HepG2 (cell line): ENCODE measurements around the gene GABBR2. TPM values are rescaled to one million over a fixed set of nuclear protein-coding genes. Genes with fewer than 3 reads are reported as not detected.

Experiments
- ATAC-seq: fragments of 200-7000 bp; cut with Tn5 transposase; 3 replicates; pipeline ENCODE4 v1.9.1; 2020; ENCODE audit warnings: mild to moderate bottlenecking, moderate library complexity
- BruUV-seq: library from RNA; stranded (reverse); fragments of 400-500 nt; replicated peaks from 2 replicates; lab custom pipeline; 2021; lab: Mats Ljungman, UMichigan
- CTCF ChIA-PET: fragments of 300-600 bp; formaldehyde crosslinking; extraction: SDS; loops from one replicate; lab custom pipeline; 2021; ENCODE audit warnings: low total read pairs, inconsistent platforms, low intra/inter-chr PET ratio; lab: Yijun Ruan, JAX
- POLR2A ChIA-PET: fragments of 350-600 bp; sonication (Branson Sonifier 250); formaldehyde crosslinking; loops from one replicate; lab custom pipeline; 2020; ENCODE audit warnings: antibody characterized with exemption, inconsistent platforms; lab: Yijun Ruan, JAX
- DNase-seq: peaks from one replicate; pipeline ENCODE4 v3.0.0-alpha.2; 2015; ENCODE audit warnings: low spot score
- FAIRE-seq: peaks from 3 replicates; lab custom pipeline; 2011; peaks lifted over from hg19 to GRCh38; lab: Jason Lieb, UNC
- H2AFZ ChIP-seq: one replicate; pipeline ENCODE4 v1.6.1; 2011; ENCODE audit warnings: low read length, inconsistent platforms
- H3K27ac ChIP-seq: fragments of 300-600 bp; 3 replicates; pipeline ENCODE4 v1.8.0; 2011; ENCODE audit warnings: mixed run types, mild to moderate bottlenecking, mixed read lengths, low read length, inconsistent platforms; ENCODE audit not compliant: insufficient read depth; ENCODE audit errors: extremely low read length
- H3K27me3 ChIP-seq, 2 experiments: fragments of 200-600 bp in 1 of 2; 2 replicates in 1 of 2; 3 replicates in 1 of 2; pipeline versions ENCODE4 v1.6.0 to v1.8.0; 2011; ENCODE audit warnings: low read length in 2 of 2, mild to moderate bottlenecking in 2 of 2, moderate library complexity in 2 of 2, inconsistent platforms in 1 of 2; ENCODE audit not compliant: insufficient read depth in 2 of 2, control insufficient read depth in 1 of 2
- H3K36me3 ChIP-seq, 2 experiments: fragments of 200-600 bp in 1 of 2; replicated peaks in 1 of 2; 2 replicates in 1 of 2; 3 replicates in 1 of 2; pipeline versions ENCODE4 v1.5.1 to v1.8.0; 2011; ENCODE audit warnings: low read length in 2 of 2, inconsistent platforms in 1 of 2; ENCODE audit not compliant: insufficient read depth in 2 of 2, control insufficient read depth in 1 of 2
- H3K4me1 ChIP-seq: 2 replicates; pipeline ENCODE4 v1.5.1; 2012; ENCODE audit warnings: low read length, inconsistent platforms; ENCODE audit not compliant: insufficient read depth
- H3K4me2 ChIP-seq: 2 replicates; pipeline ENCODE4 v1.6.0; 2011; ENCODE audit warnings: low read depth, low read length, inconsistent platforms
- H3K4me3 ChIP-seq, 3 experiments: fragments of 200-600 bp in 1 of 3; sonication (generic), shearing (Covaris generic) in 1 of 3; replicated peaks in 1 of 3; 2 replicates each; pipeline ENCODE4 v1.5.1; 2011 to 2016; ENCODE audit warnings: low read length in 3 of 3, inconsistent platforms in 2 of 3, low read depth in 2 of 3, mild to moderate bottlenecking in 2 of 3, control low read depth in 1 of 3, mixed read lengths in 1 of 3; ENCODE audit not compliant: insufficient read depth in 1 of 3
- H3K79me2 ChIP-seq: one replicate; pipeline ENCODE4 v1.6.1; 2011; ENCODE audit warnings: low read length, inconsistent platforms; ENCODE audit not compliant: insufficient read depth
- H3K9ac ChIP-seq: 2 replicates; pipeline ENCODE4 v1.6.0; 2011; ENCODE audit warnings: mild to moderate bottlenecking, low read depth, low read length, inconsistent platforms; ENCODE audit not compliant: insufficient read depth
- H3K9me3 ChIP-seq: 2 replicates; pipeline ENCODE4 v1.5.1; 2012; ENCODE audit warnings: mild to moderate bottlenecking, low read length
- H4K20me1 ChIP-seq: 2 replicates; pipeline ENCODE4 v1.6.0; 2011; ENCODE audit warnings: inconsistent platforms, mild to moderate bottlenecking, low read length, moderate library complexity; ENCODE audit not compliant: insufficient read depth
- AGO2 ChIP-seq: fragments of 200-400 bp; formaldehyde crosslinking; optimal IDR thresholded peaks from 2 replicates; pipeline ENCODE3; 2017; ENCODE audit warnings: mild to moderate bottlenecking, low read depth, low read length, moderate library complexity
- ARID5B ChIP-seq: IDR thresholded peaks from 2 replicates; pipeline ENCODE4 v1.4.0; 2020; ENCODE audit warnings: mild to moderate bottlenecking, missing genetic modification reagents
- KLF16 ChIP-seq, 2 experiments: sonication (generic) in 1 of 2; formaldehyde crosslinking in 1 of 2; IDR thresholded peaks; 2 replicates each; pipeline versions ENCODE4 v1.6.1 to v1.8.0; 2016 to 2023; ENCODE audit warnings: missing genetic modification reagents in 2 of 2, missing compliant biosample characterization in 1 of 2
- MLLT10 ChIP-seq: sonication (generic); formaldehyde crosslinking; IDR thresholded peaks from 2 replicates; pipeline ENCODE4 v1.4.0; 2020; ENCODE audit warnings: missing genetic modification reagents
- ZNF180 ChIP-seq: sonication (generic); formaldehyde crosslinking; IDR thresholded peaks from 2 replicates; pipeline ENCODE4 v1.4.0; 2020; ENCODE audit warnings: low read depth, missing genetic modification reagents, borderline replicate concordance
- ZNF609 ChIP-seq: sonication (generic); formaldehyde crosslinking; IDR thresholded peaks from 2 replicates; pipeline ENCODE4 v1.4.0; 2020; ENCODE audit warnings: mild to moderate bottlenecking, missing genetic modification reagents, borderline replicate concordance
- WGBS: methylation state at CpG from one replicate; pipeline ENCODE4 v1.1.6; 2017; ENCODE audit warnings: low lambda C conversion rate; 5-methylcytosine and 5-hydroxymethylcytosine counted together
- in situ Hi-C: cut with HindIII; loops from 2 replicates; pipeline ENCODE4 v1.10.0; 2017; ENCODE audit warnings: low pct_unique_long_range_greater_than_20kb; ENCODE audit not compliant: extremely low pct_ligation_motif_present
- intact Hi-C: fragments of 100-400 bp; cut with micrococcal nuclease; formaldehyde crosslinking; loops from one replicate; pipeline ENCODE4 v1.10.0; 2022; ENCODE audit not compliant: unreplicated experiment
- polyA plus RNA-seq, 8 experiments: library from polyadenylated mRNA; depleted of rRNA in 3 of 8; stranded (reverse) in 7 of 8; unstranded in 1 of 8; fragments of >200 nt; fragmentation: Illumina TruSeq in 4 of 8; extraction: Trizol in 4 of 8; gene quantifications; 2 replicates each; pipeline versions ENCODE4 v1.2.1 to v1.2.3, GENCODE V29; 2011 to 2016; ENCODE audit warnings: low read depth in 4 of 8, missing spikeins in 1 of 8, mixed read lengths in 1 of 8; ENCODE audit not compliant: insufficient read depth in 1 of 8
- total RNA-seq, 5 experiments: library from RNA; depleted of rRNA; stranded (reverse); fragments of >200 nt; fragmentation: Illumina TruSeq; extraction: Trizol; gene quantifications; 2 replicates each; pipeline ENCODE4 v1.2.3, GENCODE V29; 2016; ENCODE audit warnings: low read depth in 1 of 5

Gene GABBR2
- total and polyA plus RNA-seq, 2 of the 13 experiments (the other 11 are each of a cell fraction or from before 2014, with no cell fraction given): 0.02 TPM; not detected in 1

DNA sequence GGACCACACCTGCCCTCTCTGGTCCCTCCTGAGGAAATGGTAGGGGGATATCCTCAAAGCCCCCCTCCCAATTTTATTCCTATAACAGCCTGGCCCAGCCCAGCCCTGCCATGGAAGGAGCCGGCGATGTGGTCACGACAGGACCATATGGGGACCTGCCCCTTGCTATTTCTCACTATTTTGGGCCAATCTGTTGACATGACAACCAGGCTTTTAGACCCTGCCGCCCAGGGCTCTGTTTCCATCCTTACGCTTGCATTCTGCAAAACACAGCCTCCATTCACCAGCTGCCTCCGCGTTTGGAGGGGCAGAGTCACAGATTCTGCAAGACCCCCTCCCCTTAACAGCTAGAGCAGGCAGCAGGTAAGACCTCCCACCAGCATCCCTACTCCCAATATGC lies 112.2 kb downstream of the GABBR2 start:
- no peak overlapping the region for H3K4me2 ChIP-seq
- ATAC-seq (no peak), DNase-seq (no peak), FAIRE-seq (no peak)
- H3K27me3 ChIP-seq: 0 out of 5 replicates have a peak, but pooled peaks cover 0 to 8% of the 10 kb centered on the region in 2 experiments
- peaks cover 8% of the 10 kb centered on the region; the same call in 1 of the 2 replicates for H3K4me1 ChIP-seq
- WGBS: 53% methylated on average over 7 of the region's 7 CpGs
- H4K20me1 ChIP-seq: no peaks in the 10 kb centered on the region; the same call in 1 of the 2 replicates
- no peaks in the 10 kb centered on the region for H3K36me3 ChIP-seq
- H3K9ac ChIP-seq: no peak overlapping the region
- no TSS peak for BruUV-seq
- H3K4me3 ChIP-seq: no peak overlapping the region
- CTCF ChIA-PET: no interaction called here
- intact Hi-C loops: no loop called here
- POLR2A ChIA-PET: no interaction called here
- H3K79me2 ChIP-seq: no peaks in the 10 kb centered on the region
- no peaks in the 10 kb centered on the region for H3K9me3 ChIP-seq
- TF ChIP-seq ZNF180 (CRISPR knock-in tag): no peak
- no peak for TF ChIP-seq ARID5B (CRISPR knock-in tag)
- TF ChIP-seq ZNF609 (CRISPR knock-in tag): no peak
- TF ChIP-seq AGO2: no peak
- no peak for TF ChIP-seq KLF16 (CRISPR knock-in tag; IDR thresholded peaks at IDR 0.05)
- no peak for TF ChIP-seq MLLT10 (CRISPR knock-in tag)
- in situ Hi-C loops: no loop called here
- H2AFZ ChIP-seq: no peak overlapping the region
- H3K27ac ChIP-seq: no peak overlapping the region
